Measurements from ENCODE around the gene S1PR4.
"Not testable (repeated sequence)": the region's sequence is repeated elsewhere in the genome, so short reads cannot be mapped to it uniquely, and the experiment has no call there.

The S1PR4 gene

GRCh38 chr19:3201072-3201700 lies 22.6 kb downstream of the S1PR4 start:
- TF ChIP-seq CTCF (conservative IDR thresholded peaks at IDR 0.05; ENCODE audit: low read depth, low read length) = no peak
- no peak for DNase-seq (ENCODE audit: low read depth)
- H3K4me3 ChIP-seq (ENCODE audit: low read depth, low read length) = no peak overlapping the region

GRCh38 chr19:3201911-3202310 lies 23.3 kb downstream of the S1PR4 start:
- DNase-seq (ENCODE audit: low read depth) = no peak
- no peak for TF ChIP-seq CTCF (conservative IDR thresholded peaks at IDR 0.05; ENCODE audit: low read depth, low read length)
- no peak overlapping the region for H3K4me3 ChIP-seq (ENCODE audit: low read depth, low read length)

- DNase-seq (ENCODE audit: low read depth) = no peak
- H3K4me3 ChIP-seq (ENCODE audit: low read depth, low read length) = no peak overlapping the region
- no peak for TF ChIP-seq CTCF (conservative IDR thresholded peaks at IDR 0.05; ENCODE audit: low read depth, low read length)
Measured at GRCh38 chr19:3202346-3202745, 23.8 kb downstream of the S1PR4 start.

GRCh38 chr19:3202895-3203294 lies 24.3 kb downstream of the S1PR4 start:
- H3K4me3 ChIP-seq (ENCODE audit: low read depth, low read length); DNase-seq (ENCODE audit: low read depth): not testable (repeated sequence)

GRCh38 chr19:3203805-3204645 lies 25.5 kb downstream of the S1PR4 start:
- no peak for DNase-seq (ENCODE audit: low read depth)
- TF ChIP-seq CTCF (conservative IDR thresholded peaks at IDR 0.05; ENCODE audit: low read depth, low read length) = no peak
- H3K4me3 ChIP-seq (ENCODE audit: low read depth, low read length) = no peak overlapping the region

GRCh38 chr19:3204646-3205275 lies 26.2 kb downstream of the S1PR4 start:
- DNase-seq (ENCODE audit: low read depth) = no peak
- no peak overlapping the region for H3K4me3 ChIP-seq (ENCODE audit: low read depth, low read length)
- TF ChIP-seq CTCF (conservative IDR thresholded peaks at IDR 0.05; ENCODE audit: low read depth, low read length) = no peak

GRCh38 chr19:3206216-3206953 lies 27.8 kb downstream of the S1PR4 start:
- no peak for DNase-seq (ENCODE audit: low read depth)
- no peak overlapping the region for H3K4me3 ChIP-seq (ENCODE audit: low read depth, low read length)
- TF ChIP-seq CTCF (conservative IDR thresholded peaks at IDR 0.05; ENCODE audit: low read depth, low read length) = no peak
